Activated CD4-positive, alpha-beta T cell treated with anti-CD3 and anti-CD28 coated beads, Interleukin-2, Interleukin-6, amounts not matched to agents 100 ng/mL and 50 ng/mL, durations not matched to agents 16 hours and 8 hours (primary cell): Measurements from ENCODE around the gene ACOT6.
A peak's percentile ranks its signal among the peaks of the same experiment; 100 is the strongest.
"Not testable (repeated sequence)": the region's sequence is repeated elsewhere in the genome, so short reads cannot be mapped to it uniquely, and the experiment has no call there.

ENCODE experiments used
- DNase-seq: peaks from one replicate; pipeline ENCODE4 v3.0.0-alpha.2; 2020

Gene ACOT6

GRCh38 chr14:73602994-73603393 lies 9.3 kb upstream of the ACOT6 start:
- DNase-seq = no peak

GRCh38 chr14:73606271-73606670 lies 6.0 kb upstream of the ACOT6 start:
- peak; percentile 39 for DNase-seq

GRCh38 chr14:73607241-73607640 lies 5.1 kb upstream of the ACOT6 start:
- DNase-seq = no peak

GRCh38 chr14:73610687-73611086 lies 1.6 kb upstream of the ACOT6 start:
- no peak for DNase-seq

GRCh38 chr14:73613046-73613383 lies 698 bp downstream of the ACOT6 start:
- no peak for DNase-seq

- no peak for DNase-seq
These were observed 1.2 kb downstream of the ACOT6 start for GRCh38 chr14:73613419-73613963.

- no peak for DNase-seq
These were observed 4.5 kb downstream of the ACOT6 start for GRCh38 chr14:73616831-73617230.

- DNase-seq = no peak
These were observed 7.2 kb downstream of the ACOT6 start for GRCh38 chr14:73619524-73619923.

GRCh38 chr14:73620268-73620667 lies 8.0 kb downstream of the ACOT6 start:
- DNase-seq = no peak

GRCh38 chr14:73623504-73624054 lies 11.3 kb downstream of the ACOT6 start:
- no peak for DNase-seq

GRCh38 chr14:73625706-73626105 lies 13.4 kb downstream of the ACOT6 start:
- no peak for DNase-seq

- DNase-seq = peak; percentile 45
These were observed 14.8 kb downstream of the ACOT6 start for GRCh38 chr14:73627151-73627558.

- DNase-seq = no peak
These were observed 17.9 kb downstream of the ACOT6 start for GRCh38 chr14:73630009-73630780.

- DNase-seq = peak; percentile 76
These were observed 21.0 kb downstream of the ACOT6 start for GRCh38 chr14:73633116-73634010.

GRCh38 chr14:73634011-73634833 lies 21.9 kb downstream of the ACOT6 start:
- DNase-seq = no peak

- not testable (repeated sequence) for DNase-seq
These were observed 24.0 kb downstream of the ACOT6 start for GRCh38 chr14:73636355-73636754.

- DNase-seq = no peak
These were observed 25.5 kb downstream of the ACOT6 start for GRCh38 chr14:73637830-73638229.

GRCh38 chr14:73640796-73641365 lies 28.6 kb downstream of the ACOT6 start:
- no peak for DNase-seq

- DNase-seq = peak; percentile 97
These were observed 32.4 kb downstream of the ACOT6 start, which contains the start of gene DNAL1 for GRCh38 chr14:73644531-73645247. Gene DNAL1, plus strand, starts transcription at chr14:73644986. Its CDS starts 54 bp downstream, at chr14:73645040.

- DNase-seq = no peak
These were observed 32.9 kb downstream of the ACOT6 start for GRCh38 chr14:73645248-73645610.

- no peak for DNase-seq
These were observed 38.7 kb downstream of the ACOT6 start for GRCh38 chr14:73651005-73651404.
